HEK293T (cell line): ENCODE measurements around the gene M1AP.

Experiments
- CTCF ChIA-PET: fragments of 350-600 bp; formaldehyde crosslinking; extraction: SDS; loops from one replicate; lab custom pipeline; 2021; ENCODE audit warnings: antibody characterized with exemption, inconsistent platforms; lab: Yijun Ruan, JAX
- POLR2A ChIA-PET: fragments of 350-600 bp; formaldehyde crosslinking; extraction: SDS; loops from one replicate; lab custom pipeline; 2020; ENCODE audit warnings: antibody characterized with exemption, inconsistent platforms; lab: Yijun Ruan, JAX
- DNase-seq: peaks from one replicate; pipeline ENCODE4 v3.0.0; 2012; ENCODE audit warnings: mixed read lengths; ENCODE audit errors: extremely low spot score
- ARNT ChIP-seq: fragments of 450-650 bp; IDR thresholded peaks from 2 replicates; pipeline ENCODE4 v1.6.1; 2017; ENCODE audit warnings: mild to moderate bottlenecking
- BHLHE40 ChIP-seq: fragments of 450-650 bp; IDR thresholded peaks from 2 replicates; pipeline ENCODE4 v1.6.1; 2016; ENCODE audit warnings: mild to moderate bottlenecking, moderate library complexity, borderline replicate concordance
- CTBP1 ChIP-seq: fragments of 450-650 bp; IDR thresholded peaks from 2 replicates; pipeline ENCODE4 v1.6.1; 2016; ENCODE audit warnings: borderline replicate concordance
- ELF4 ChIP-seq: fragments of 450-650 bp; IDR thresholded peaks from 2 replicates; pipeline ENCODE4 v1.6.1; 2017; ENCODE audit warnings: antibody characterized with exemption
- FOXA1 ChIP-seq: fragments of 450-650 bp; IDR thresholded peaks from 2 replicates; pipeline ENCODE4 v1.6.1; 2016; ENCODE audit warnings: mild to moderate bottlenecking
- FOXK2 ChIP-seq: fragments of 450-650 bp; IDR thresholded peaks from 2 replicates; pipeline ENCODE4 v1.6.1; 2016; ENCODE audit warnings: mild to moderate bottlenecking
- FOXM1 ChIP-seq: fragments of 450-650 bp; IDR thresholded peaks from 2 replicates; pipeline ENCODE4 v1.6.1; 2017; ENCODE audit warnings: mild to moderate bottlenecking, borderline replicate concordance
- HDGF ChIP-seq: fragments of 450-650 bp; IDR thresholded peaks from 2 replicates; pipeline ENCODE4 v1.6.1; 2017; ENCODE audit warnings: antibody characterized with exemption, borderline replicate concordance
- L3MBTL2 ChIP-seq: fragments of 450-650 bp; conservative IDR thresholded peaks from 2 replicates; pipeline ENCODE4 v1.6.1; 2016; ENCODE audit warnings: mild to moderate bottlenecking
- LEF1 ChIP-seq: fragments of 450-650 bp; IDR thresholded peaks from 2 replicates; pipeline ENCODE4 v1.6.1; 2017; ENCODE audit warnings: mild to moderate bottlenecking, borderline replicate concordance
- NFRKB ChIP-seq: fragments of 450-650 bp; IDR thresholded peaks from 2 replicates; pipeline ENCODE4 v1.6.1; 2016; ENCODE audit warnings: mild to moderate bottlenecking, moderate library complexity
- SP1 ChIP-seq: fragments of 450-650 bp; IDR thresholded peaks from 2 replicates; pipeline ENCODE4 v1.6.1; 2017
- SUZ12 ChIP-seq: fragments of 450-650 bp; IDR thresholded peaks from 2 replicates; pipeline ENCODE4 v1.6.1; 2016; ENCODE audit warnings: mild to moderate bottlenecking
- TARDBP ChIP-seq: fragments of 450-650 bp; IDR thresholded peaks from 2 replicates; pipeline ENCODE4 v1.6.1; 2016
- ZNF384 ChIP-seq: fragments of 450-650 bp; IDR thresholded peaks from 2 replicates; pipeline ENCODE4 v1.6.1; 2016
- TF ChIP-seq, protein P1 (sequence below): fragments of 450-650 bp; IDR thresholded peaks from 2 replicates; pipeline ENCODE4 v1.6.1; 2016

Gene M1AP, protein sequence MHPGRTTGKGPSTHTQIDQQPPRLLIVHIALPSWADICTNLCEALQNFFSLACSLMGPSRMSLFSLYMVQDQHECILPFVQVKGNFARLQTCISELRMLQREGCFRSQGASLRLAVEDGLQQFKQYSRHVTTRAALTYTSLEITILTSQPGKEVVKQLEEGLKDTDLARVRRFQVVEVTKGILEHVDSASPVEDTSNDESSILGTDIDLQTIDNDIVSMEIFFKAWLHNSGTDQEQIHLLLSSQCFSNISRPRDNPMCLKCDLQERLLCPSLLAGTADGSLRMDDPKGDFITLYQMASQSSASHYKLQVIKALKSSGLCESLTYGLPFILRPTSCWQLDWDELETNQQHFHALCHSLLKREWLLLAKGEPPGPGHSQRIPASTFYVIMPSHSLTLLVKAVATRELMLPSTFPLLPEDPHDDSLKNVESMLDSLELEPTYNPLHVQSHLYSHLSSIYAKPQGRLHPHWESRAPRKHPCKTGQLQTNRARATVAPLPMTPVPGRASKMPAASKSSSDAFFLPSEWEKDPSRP

DNA sequence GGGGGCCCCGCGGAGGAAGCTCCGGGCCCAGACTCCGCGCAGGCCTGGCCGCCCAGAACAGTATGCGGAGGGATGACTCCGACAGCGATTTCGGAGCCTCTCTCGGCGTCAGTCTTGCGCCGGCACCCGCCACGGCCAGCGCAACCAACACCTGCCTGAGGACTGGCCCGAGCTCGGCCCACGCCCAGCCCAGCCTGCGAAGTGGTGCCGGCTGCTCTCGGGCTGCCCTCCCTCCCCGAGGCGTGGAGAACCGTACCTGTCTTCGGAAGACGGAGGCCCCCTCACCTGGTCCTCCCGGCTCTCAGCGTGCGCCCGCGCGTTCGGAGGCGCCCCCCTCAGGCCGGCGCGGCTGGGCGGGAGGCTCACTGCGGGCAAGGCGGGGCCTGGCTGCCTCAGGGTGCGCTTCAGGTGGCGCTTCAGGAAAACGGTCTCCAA lies at the start of gene M1AP:
M1AP (minus strand) TSS at position 322 of the 435 bp plus-strand sequence. CDS start 8,055 bp downstream, outside the sequence.
- no peak for DNase-seq
- ChIA-PET POLR2A (no interaction called here), CTCF (no interaction called here)
- TF ChIP-seq CTBP1: no peak
- TF ChIP-seq, protein P1, sequence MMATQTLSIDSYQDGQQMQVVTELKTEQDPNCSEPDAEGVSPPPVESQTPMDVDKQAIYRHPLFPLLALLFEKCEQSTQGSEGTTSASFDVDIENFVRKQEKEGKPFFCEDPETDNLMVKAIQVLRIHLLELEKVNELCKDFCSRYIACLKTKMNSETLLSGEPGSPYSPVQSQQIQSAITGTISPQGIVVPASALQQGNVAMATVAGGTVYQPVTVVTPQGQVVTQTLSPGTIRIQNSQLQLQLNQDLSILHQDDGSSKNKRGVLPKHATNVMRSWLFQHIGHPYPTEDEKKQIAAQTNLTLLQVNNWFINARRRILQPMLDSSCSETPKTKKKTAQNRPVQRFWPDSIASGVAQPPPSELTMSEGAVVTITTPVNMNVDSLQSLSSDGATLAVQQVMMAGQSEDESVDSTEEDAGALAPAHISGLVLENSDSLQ: no peak
- TF ChIP-seq FOXM1: no peak
- TF ChIP-seq FOXA1: no peak
- TF ChIP-seq NFRKB: no peak

DNA sequence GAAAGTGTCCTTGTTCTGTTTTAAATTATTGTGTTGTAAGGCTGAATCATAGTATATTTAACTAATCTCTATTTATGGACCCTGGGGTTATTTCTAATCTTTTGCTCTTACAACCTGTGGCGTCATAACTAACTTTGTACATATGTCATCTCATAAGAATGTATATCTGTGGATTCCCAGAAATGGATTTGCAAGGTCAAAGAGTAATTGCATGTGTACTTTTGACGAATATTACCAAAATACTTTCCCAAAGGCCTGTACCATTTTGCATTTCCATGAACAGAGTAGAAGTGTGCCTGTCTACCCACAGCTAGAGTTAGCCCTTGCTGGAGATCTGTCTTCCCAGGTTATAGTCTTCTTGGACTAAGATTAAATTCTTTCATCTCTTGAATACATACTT lies 48.7 kb upstream of the M1AP start:
- DNase-seq: no peak
- TF ChIP-seq ELF4 (no peak), BHLHE40 (no peak), TARDBP (no peak), CTBP1 (no peak), ZNF384 (no peak), ARNT (no peak), LEF1 (no peak), HDGF (no peak), L3MBTL2 (no peak), FOXM1 (no peak), SP1 (no peak), SUZ12 (no peak), FOXA1 (no peak)

DNA sequence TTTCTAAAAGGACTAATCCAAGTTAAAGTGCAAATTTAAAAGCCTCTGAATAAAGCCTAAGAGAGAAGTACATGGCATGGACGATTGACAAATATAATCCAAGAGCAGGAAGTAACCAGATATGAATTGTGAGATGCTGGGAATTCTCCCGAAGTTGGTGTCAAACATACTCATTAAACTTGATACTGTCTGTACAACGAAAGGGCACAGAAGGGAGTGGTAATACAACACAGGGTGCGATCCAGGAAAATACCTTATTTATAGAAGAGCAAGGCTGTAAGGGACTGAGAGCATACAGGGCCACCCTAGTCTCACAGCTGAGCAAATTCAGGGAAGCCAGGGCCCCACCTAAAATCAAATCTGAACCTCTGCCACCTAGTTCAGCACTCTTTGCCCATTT lies 47.5 kb upstream of the M1AP start:
- ChIA-PET CTCF (no interaction called here), POLR2A (no interaction called here)
- no peak for TF ChIP-seq NFRKB
- no peak for TF ChIP-seq CTBP1
- TF ChIP-seq, protein P1: no peak
- no peak for TF ChIP-seq FOXM1
- no peak for TF ChIP-seq ARNT
- TF ChIP-seq LEF1: no peak
- TF ChIP-seq TARDBP: no peak
- TF ChIP-seq SP1: no peak
- TF ChIP-seq ZNF384: no peak
- no peak for TF ChIP-seq BHLHE40
- no peak for TF ChIP-seq L3MBTL2
- no peak for TF ChIP-seq ELF4
- no peak for TF ChIP-seq HDGF
- TF ChIP-seq FOXA1: no peak
- TF ChIP-seq SUZ12: no peak
- TF ChIP-seq FOXK2: no peak
- no peak for DNase-seq

More for the DNA sequence above, 48.7 kb upstream of the M1AP start:
- ChIA-PET POLR2A (no interaction called here), CTCF (no interaction called here)

DNA sequence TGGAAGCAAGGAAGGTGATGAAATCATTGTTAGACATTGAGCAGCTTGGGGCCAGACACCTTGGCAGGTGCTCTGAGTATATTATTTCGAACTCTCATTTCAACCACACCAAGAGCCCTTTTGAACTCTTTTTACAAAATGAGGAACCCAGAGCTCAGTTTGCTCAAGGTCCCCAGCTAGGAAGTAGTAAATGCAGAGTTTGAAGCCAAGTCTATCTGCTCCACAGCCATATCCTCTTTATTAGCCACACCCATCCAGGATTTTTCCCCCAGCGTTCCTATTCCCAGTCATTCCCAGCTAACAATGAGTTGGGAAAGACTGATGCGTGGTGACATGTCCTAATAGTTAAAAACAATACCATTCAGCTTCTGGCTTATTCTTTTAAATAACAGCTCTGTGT lies 46.2 kb upstream of the M1AP start:
- TF ChIP-seq, protein P1: no peak
- TF ChIP-seq LEF1: no peak
- TF ChIP-seq NFRKB: no peak
- no peak for TF ChIP-seq CTBP1
- no peak for TF ChIP-seq L3MBTL2
- TF ChIP-seq SP1: no peak
- no peak for DNase-seq
- ChIA-PET CTCF (interaction anchor here (0.9 kb wide), 1 partner anchor 183 kb away, joined by 4 read pairs; no protein-coding TSS in a partner anchor), POLR2A (no interaction called here)

DNA sequence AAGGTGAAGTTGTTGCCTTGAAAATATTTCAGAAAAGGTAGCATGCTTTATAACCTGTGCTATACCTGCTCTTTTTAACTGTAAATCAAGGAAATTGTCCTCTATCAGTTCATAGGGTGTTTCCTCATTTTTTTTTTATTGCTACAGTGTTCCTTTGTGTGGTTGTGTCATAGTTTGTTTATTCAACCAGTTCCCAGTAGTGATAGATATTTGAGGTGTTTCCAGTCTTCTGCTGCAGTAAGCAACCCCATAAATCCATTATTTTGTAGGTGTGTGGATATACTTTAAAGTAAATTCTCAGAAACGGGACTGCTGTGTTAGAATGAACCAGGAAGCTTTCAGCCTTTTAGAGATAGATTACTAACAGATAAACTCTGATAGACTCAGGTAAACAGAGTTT lies 45.5 kb upstream of the M1AP start:
- ChIA-PET CTCF (no interaction called here), POLR2A (no interaction called here)
- DNase-seq: no peak
- no peak for TF ChIP-seq SP1

DNA sequence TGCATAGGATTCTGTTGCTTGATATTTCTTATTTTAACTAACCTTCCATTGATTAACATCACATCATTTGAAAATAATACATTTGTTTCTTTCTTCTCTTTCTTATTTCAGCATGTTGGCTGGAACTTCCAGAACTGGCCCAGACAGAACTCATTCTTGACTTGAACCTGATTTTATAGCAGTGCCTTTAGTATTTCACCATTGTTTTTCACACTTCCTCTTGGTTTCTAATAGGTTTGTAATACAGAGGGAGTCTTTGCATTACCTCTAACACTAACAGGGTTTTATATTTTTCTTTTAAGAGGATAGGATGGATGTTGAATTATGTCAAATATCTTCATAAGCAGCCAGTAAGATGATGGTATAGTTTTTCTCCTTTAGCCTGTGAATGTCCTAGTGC lies 45.1 kb upstream of the M1AP start:
- ChIA-PET POLR2A (no interaction called here), CTCF (no interaction called here)
- no peak for TF ChIP-seq FOXA1
- no peak for DNase-seq

DNA sequence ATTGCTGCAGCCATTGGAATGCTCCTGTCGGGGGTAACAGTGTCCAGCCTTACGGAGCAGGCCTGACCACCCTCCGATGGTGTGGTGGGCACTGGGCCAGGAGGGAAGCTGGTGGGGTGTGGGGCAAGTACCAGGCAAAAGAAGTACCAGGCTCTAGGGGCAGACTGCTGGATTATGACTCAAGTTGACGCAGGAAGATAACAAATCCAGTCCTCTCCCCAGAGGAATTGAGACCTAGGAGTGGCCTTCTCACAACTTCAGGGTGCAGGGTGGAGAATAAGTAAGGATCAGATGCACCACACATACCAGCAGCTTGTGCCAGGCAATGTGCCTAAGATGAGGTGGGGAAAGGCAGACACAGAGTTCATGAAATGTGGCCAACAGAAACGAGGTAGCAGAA lies 43.8 kb upstream of the M1AP start:
- TF ChIP-seq HDGF (no peak), SP1 (no peak), ARNT (no peak)
- ChIA-PET POLR2A (interaction anchor here (0.9 kb wide), 1 partner anchor 8 kb away, joined by 3 read pairs; no protein-coding TSS in a partner anchor), CTCF (interaction anchor here (0.6 to 1.6 kb wide), 3 partner anchors 9 to 289 kb away, joined by 3 to 19 read pairs (median 7); no protein-coding TSS in a partner anchor)
- DNase-seq: no peak
